Prostate gland (tissue), 2 donors: ENCODE measurements around the gene SPATA3.

ENCODE experiments used
- POLR2A ChIP-seq: fragments of 450-650 bp; IDR thresholded peaks from one replicate; pipeline ENCODE4 v1.6.1; 2016; ENCODE audit warnings: antibody characterized with exemption, mild to moderate bottlenecking
- POLR2AphosphoS5 ChIP-seq: sonication (generic); formaldehyde crosslinking; IDR thresholded peaks from one replicate; pipeline ENCODE4 v1.6.1; 2017; ENCODE audit warnings: antibody characterized with exemption
- TF ChIP-seq, protein P1 (sequence below), 4 experiments: fragments of 200-600 bp in 2 of 4; fragments of 450-650 bp in 2 of 4; sonication (generic) in 2 of 4; IDR thresholded peaks; 1 replicate in 3 of 4; 2 replicates in 1 of 4; pipeline ENCODE4 v1.5.1; 2016 to 2019; ENCODE audit warnings: antibody characterized with exemption in 4 of 4, mild to moderate bottlenecking in 2 of 4, moderate library complexity in 2 of 4

DNA sequence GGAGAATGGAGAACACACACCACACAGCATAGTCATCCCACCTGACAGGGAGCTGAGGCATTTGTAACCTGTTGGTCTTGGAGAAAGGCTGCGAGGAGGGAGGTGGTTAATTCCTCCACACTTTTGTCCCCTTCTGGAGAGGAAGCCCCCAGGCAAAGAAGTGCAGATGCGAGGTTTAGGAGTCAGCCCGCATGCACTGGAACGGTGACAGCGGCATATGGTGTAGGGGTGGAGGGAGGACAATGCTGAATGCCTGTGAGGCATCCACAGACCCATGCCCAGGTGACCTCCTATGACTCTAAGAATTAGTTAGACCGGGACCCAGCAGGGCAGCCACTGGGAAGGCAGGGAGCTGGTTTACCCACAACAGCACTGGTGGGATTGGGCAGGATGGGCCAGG lies 12.2 kb downstream of the SPATA3 start:
- TF ChIP-seq, protein P1, sequence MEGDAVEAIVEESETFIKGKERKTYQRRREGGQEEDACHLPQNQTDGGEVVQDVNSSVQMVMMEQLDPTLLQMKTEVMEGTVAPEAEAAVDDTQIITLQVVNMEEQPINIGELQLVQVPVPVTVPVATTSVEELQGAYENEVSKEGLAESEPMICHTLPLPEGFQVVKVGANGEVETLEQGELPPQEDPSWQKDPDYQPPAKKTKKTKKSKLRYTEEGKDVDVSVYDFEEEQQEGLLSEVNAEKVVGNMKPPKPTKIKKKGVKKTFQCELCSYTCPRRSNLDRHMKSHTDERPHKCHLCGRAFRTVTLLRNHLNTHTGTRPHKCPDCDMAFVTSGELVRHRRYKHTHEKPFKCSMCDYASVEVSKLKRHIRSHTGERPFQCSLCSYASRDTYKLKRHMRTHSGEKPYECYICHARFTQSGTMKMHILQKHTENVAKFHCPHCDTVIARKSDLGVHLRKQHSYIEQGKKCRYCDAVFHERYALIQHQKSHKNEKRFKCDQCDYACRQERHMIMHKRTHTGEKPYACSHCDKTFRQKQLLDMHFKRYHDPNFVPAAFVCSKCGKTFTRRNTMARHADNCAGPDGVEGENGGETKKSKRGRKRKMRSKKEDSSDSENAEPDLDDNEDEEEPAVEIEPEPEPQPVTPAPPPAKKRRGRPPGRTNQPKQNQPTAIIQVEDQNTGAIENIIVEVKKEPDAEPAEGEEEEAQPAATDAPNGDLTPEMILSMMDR (IDR thresholded peaks at IDR 0.05) = no peak
- TF ChIP-seq POLR2A = no peak
- no peak for TF ChIP-seq POLR2AphosphoS5
